GM12878 (cell line): ENCODE results near the gene NFIL3.

Experiments
- CBX5 ChIP-seq: sonication (generic); IDR thresholded peaks from 2 replicates; pipeline ENCODE4 v1.6.1; 2016; ENCODE audit warnings: low read depth, moderate library complexity, mild to moderate bottlenecking, inconsistent platforms
- EZH2 ChIP-seq: IDR thresholded peaks from 2 replicates; pipeline ENCODE4 v1.6.1; 2012; ENCODE audit warnings: low read depth, mild to moderate bottlenecking, control low read depth, inconsistent platforms, low read length, borderline replicate concordance; ENCODE audit not compliant: control insufficient read depth
- GABPA ChIP-seq: IDR thresholded peaks from 2 replicates; pipeline ENCODE4 v1.6.1; 2014; ENCODE audit warnings: antibody characterized with exemption, low read depth, mild to moderate bottlenecking, inconsistent platforms
- POLR2A ChIP-seq: IDR thresholded peaks from 2 replicates; pipeline ENCODE4 v1.6.1; 2011; ENCODE audit warnings: low read depth, mild to moderate bottlenecking, low read length
- TF ChIP-seq, protein P1 (sequence below): IDR thresholded peaks from 2 replicates; pipeline ENCODE4 v1.6.1; 2011; ENCODE audit warnings: low read depth, low read length, improper control_type of control experiment, borderline replicate concordance

GRCh38 chr9:91443994-91444392 is 20.4 kb upstream of the NFIL3 start:
- no peak for TF ChIP-seq EZH2
- no peak for TF ChIP-seq CBX5
- no peak for TF ChIP-seq POLR2A
- TF ChIP-seq, protein P1, sequence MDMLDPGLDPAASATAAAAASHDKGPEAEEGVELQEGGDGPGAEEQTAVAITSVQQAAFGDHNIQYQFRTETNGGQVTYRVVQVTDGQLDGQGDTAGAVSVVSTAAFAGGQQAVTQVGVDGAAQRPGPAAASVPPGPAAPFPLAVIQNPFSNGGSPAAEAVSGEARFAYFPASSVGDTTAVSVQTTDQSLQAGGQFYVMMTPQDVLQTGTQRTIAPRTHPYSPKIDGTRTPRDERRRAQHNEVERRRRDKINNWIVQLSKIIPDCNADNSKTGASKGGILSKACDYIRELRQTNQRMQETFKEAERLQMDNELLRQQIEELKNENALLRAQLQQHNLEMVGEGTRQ = no peak
- no peak for TF ChIP-seq GABPA
